Measurements from ENCODE around the gene PCDHB9.
A peak's percentile ranks its signal among the peaks of the same experiment; 100 is the strongest.
"Not testable (repeated sequence)": the region's sequence is repeated elsewhere in the genome, so short reads cannot be mapped to it uniquely, and the experiment has no call there.

The PCDHB9 gene

GRCh38 chr5:141186897-141187512, at the start of gene PCDHB9:
Gene PCDHB9 (plus strand): TSS chr5:141187161. CDS start chr5:141187319, 158 bp downstream.
- no peak for DNase-seq (ENCODE audit: low spot score)

- not testable (repeated sequence) for DNase-seq (ENCODE audit: low spot score)
These were observed 49.6 kb upstream of the PCDHB9 start for GRCh38 chr5:141137346-141137745.

- no peak for DNase-seq (ENCODE audit: low spot score)
These were observed 37.1 kb upstream of the PCDHB9 start, which contains the start of gene PCDHB6 for GRCh38 chr5:141149812-141150211. Gene PCDHB6 (plus strand): TSS chr5:141150057. CDS start chr5:141150258, 201 bp downstream.

GRCh38 chr5:141150224-141150992, 36.6 kb upstream of the PCDHB9 start:
- DNase-seq (ENCODE audit: low spot score): no peak

GRCh38 chr5:141150993-141151325, 36.0 kb upstream of the PCDHB9 start:
- no peak for DNase-seq (ENCODE audit: low spot score)

- not testable (repeated sequence) for DNase-seq (ENCODE audit: low spot score)
These were observed 35.3 kb upstream of the PCDHB9 start for GRCh38 chr5:141151632-141152031.

- DNase-seq (ENCODE audit: low spot score): not testable (repeated sequence)
These were observed 34.9 kb upstream of the PCDHB9 start for GRCh38 chr5:141152096-141152495.

- no peak for DNase-seq (ENCODE audit: low spot score)
These were observed 31.2 kb upstream of the PCDHB9 start for GRCh38 chr5:141155540-141156374.

GRCh38 chr5:141157356-141157755, 29.6 kb upstream of the PCDHB9 start:
- not testable (repeated sequence) for DNase-seq (ENCODE audit: low spot score)

- DNase-seq (ENCODE audit: low spot score): not testable (repeated sequence)
These were observed 29.1 kb upstream of the PCDHB9 start for GRCh38 chr5:141157901-141158300.

GRCh38 chr5:141172381-141173204, 14.4 kb upstream of the PCDHB9 start, which contains the start of gene PCDHB7:
Gene PCDHB7 (plus strand): TSS chr5:141172644. CDS start chr5:141172836, 192 bp downstream.
- DNase-seq (ENCODE audit: low spot score): peak; percentile 48

- DNase-seq (ENCODE audit: low spot score): not testable (repeated sequence)
These were observed 12.5 kb upstream of the PCDHB9 start for GRCh38 chr5:141174291-141175104.

- DNase-seq (ENCODE audit: low spot score): no peak
These were observed 11.0 kb upstream of the PCDHB9 start for GRCh38 chr5:141175933-141176332.

GRCh38 chr5:141177577-141178191, 9.3 kb upstream of the PCDHB9 start, which contains the start of gene PCDHB8:
Gene PCDHB8 (plus strand): TSS chr5:141177790. CDS start chr5:141178035, 245 bp downstream.
- DNase-seq (ENCODE audit: low spot score): not testable (repeated sequence)

- DNase-seq (ENCODE audit: low spot score): not testable (repeated sequence)
These were observed 7.6 kb upstream of the PCDHB9 start for GRCh38 chr5:141179371-141179770.

- DNase-seq (ENCODE audit: low spot score): not testable (repeated sequence)
These were observed 7.1 kb upstream of the PCDHB9 start for GRCh38 chr5:141179876-141180275.

- no peak for DNase-seq (ENCODE audit: low spot score)
These were observed 6.6 kb upstream of the PCDHB9 start for GRCh38 chr5:141180313-141180712.

- peak; percentile 61 for DNase-seq (ENCODE audit: low spot score)
These were observed 4.7 kb upstream of the PCDHB9 start, which contains the start of gene PCDHB16 for GRCh38 chr5:141182248-141182647. Gene PCDHB16 (plus strand): TSS chr5:141182387. CDS start chr5:141182560, 173 bp downstream.

- not testable (repeated sequence) for DNase-seq (ENCODE audit: low spot score)
These were observed 2.7 kb upstream of the PCDHB9 start for GRCh38 chr5:141184117-141184855.

All from globus pallidus (tissue), 1 donor.